ENCODE data around the gene CCBE1.
"Not testable (repeated sequence)": the region's sequence is repeated elsewhere in the genome, so short reads cannot be mapped to it uniquely, and the experiment has no call there.

The CCBE1 gene

DNA sequence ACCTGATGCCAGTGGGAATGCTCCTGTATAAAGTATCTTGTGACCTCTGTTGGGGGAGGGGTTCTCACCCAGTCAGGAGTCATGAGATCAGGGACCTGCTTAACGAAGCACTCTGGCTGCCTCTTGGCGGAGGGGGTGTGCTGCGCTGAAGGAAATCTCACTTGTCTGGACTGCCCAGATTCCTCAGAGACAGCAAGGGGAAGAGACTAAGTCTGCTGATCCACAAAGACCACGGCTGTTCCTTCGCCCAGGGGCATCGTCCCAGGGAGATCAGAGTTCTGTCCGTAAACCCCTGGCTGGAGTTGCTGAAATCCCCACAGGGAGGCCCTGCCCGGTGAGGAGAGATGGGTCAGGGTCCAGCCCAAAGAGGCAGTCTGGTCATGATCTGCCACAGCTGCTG is 168.4 kb downstream of the CCBE1 start:
- DNase-seq = no peak

DNA sequence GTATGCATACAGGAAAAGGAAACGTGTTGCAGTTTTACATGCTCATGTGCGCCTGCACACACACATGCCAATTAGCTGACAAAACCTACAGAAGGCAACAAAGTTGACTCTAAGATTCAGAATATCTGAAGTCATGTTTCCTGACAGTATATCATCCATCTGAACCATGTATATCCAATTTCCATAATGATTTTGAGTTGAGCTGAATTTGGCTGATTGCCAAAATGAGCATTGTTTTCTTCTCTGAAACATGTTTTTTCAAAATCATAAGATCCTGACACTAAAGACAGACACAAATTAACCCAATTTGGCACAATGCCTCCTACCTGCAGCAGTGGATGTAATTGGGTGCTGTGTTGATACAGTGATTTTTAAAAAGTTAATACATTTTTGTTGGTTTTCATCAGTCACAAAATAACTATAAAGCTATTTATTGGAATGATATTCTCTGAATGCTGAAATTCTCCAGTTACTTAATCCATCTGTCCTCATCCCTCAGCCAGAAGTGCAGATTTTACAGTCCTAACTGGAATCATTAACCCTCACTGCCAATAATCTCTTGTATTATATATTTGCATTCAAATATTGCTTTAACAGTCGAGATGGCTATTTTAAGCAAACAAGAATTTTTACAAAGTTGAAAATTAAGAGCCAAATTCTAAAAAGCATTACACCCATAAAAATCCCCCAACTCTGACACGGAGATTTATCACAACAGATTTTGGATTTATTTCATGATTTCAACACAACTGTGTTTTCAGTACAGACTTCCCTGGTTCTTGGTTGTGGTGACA is 176.5 kb downstream of the CCBE1 start:
- DNase-seq = no peak

DNA sequence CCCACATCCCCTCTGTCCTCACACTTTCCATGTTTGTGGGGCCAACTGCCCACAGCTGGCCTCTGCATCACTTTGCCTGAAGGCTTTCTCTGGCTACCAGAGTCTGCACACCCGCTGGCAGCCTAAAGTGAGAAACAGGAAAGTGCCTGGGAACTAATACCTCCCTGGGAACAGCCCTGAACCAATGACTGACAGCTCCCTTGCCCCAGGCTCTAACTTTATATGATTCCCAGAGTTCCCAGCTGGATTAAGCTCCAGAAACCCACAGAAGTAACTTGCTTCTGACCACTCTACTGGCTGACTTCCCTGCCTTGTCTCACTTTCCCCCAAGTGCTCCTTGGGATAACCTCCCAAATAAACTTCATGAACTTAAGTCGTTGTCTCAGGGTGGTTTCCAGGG is 178.5 kb downstream of the CCBE1 start:
- no peak for DNase-seq

DNA sequence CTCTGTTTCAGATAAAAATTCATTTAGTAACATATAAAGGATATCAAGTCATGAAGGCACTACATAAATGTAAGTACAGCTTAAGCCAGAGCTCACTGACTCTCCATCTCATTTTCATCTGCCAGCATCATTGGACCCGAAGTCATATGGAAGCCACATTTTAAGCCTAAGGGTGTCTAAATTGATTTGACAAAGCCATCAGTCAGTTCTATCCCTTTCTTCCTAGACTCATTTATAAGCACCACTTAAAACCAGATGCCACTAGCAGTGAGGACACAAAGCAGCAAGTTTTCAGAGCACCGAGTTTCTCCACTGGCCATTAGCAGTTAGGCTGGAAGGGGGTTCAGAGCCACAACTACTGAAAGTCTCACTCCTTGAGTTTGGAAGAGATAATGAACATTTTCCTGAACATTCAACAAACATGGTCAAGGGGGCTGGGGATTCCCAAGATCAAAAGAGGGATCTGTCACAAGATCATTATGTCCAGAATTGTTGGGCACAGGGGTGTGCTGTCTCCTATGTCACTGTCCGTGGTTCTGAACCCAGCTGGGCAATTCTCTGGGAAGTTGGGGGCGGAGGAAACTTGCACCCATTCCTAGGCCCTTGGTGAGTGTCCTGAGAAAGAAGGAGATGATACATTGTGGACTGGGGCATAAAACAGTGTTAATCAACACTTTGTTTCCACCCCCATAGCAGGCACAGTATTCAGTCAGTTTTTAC is 179.6 kb downstream of the CCBE1 start:
- no peak for DNase-seq

DNA sequence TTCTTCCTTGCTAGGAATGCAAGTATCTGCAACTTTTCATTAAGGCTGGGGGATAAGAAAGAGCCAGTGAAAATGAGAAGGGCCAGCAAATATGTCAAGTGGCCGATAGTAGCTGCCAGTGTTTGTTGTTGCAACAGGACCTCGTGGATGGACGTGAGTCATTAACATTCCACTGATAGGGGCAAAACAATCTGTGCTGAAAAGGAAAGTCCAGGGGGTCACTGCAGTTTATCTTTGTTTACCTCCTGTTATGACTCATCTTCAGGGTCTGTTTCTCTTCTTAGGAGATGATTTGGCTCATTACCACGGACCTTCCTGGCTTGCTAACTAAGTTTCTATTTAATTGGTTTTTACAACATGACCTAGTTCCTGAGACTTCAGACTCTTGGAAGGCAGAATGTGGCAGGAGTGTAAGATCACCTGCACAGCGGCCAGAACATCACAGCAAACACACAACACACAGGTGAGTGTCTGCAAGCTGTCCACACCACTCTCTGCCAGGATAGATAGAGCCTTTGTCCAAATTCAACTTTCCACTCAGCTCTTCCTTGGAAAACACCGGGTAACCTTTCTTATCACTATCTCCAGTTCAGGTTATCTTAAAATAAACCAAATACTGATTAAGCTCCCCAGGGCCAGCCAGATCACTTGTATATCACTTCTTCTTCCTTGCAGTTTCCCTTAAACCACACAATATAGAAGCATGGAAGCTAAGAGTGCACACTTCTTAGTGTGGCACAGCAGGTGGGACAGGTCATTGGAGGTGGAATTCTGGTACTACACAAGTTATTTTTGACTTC is 180.7 kb downstream of the CCBE1 start:
- no peak for DNase-seq

DNA sequence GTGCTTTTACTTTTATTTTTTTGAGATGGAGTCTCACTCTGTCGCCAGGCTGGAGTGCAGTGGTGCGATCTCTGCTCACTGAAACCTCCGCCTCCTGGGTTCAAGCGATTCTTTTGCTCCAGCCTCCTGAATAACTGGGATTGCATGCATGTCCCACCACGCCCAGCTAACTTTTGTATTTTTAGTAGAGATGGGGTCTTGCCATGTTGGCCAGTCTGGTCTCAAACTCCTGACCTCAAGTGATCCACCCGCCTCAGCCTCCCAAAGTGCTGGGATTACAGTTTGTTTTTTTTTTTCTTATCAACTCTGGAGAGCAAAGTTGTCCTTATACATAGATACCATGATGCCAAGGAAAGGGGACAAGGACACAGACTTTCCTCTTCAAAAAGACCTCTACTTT is 181.3 kb downstream of the CCBE1 start:
- not testable (repeated sequence) for DNase-seq

DNA sequence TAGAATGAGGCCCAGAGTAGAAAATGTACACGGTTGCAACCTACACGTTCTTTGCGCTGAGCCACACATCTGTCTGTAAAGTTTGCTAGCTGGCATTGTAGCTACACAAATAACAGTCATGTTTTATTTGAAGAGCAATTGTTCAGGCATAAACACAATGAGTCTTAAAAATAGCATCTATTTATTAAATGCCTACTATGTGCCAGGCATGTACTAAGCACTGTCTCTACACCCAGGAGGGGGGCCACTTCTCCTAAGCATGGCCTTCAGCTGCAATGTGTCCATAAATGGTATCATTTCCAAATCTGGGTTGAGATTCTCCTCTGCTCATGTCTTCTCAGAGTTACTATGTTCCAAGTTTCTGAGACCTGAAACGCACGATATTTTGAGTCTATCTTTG is 182.1 kb downstream of the CCBE1 start:
- DNase-seq = no peak

DNA sequence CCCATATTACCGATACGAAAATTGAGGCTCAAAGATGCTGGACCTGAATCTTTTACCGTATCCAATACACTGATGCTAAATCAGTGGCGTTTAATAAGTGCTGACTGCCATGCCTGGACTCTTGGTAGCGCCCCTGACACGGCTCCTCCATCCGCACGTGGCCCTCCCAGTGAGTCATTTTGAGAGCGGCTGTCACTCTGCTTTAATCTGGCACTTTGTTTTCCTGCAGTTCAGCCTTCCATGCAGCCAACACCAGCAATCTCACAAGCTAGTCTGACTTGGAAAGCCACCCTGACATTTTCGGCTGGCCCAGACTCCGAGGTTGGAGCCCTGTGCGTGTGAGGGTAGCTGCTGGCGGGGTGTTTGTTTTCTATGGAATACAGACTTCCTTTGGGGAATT is 183.0 kb downstream of the CCBE1 start:
- DNase-seq = no peak

DNA sequence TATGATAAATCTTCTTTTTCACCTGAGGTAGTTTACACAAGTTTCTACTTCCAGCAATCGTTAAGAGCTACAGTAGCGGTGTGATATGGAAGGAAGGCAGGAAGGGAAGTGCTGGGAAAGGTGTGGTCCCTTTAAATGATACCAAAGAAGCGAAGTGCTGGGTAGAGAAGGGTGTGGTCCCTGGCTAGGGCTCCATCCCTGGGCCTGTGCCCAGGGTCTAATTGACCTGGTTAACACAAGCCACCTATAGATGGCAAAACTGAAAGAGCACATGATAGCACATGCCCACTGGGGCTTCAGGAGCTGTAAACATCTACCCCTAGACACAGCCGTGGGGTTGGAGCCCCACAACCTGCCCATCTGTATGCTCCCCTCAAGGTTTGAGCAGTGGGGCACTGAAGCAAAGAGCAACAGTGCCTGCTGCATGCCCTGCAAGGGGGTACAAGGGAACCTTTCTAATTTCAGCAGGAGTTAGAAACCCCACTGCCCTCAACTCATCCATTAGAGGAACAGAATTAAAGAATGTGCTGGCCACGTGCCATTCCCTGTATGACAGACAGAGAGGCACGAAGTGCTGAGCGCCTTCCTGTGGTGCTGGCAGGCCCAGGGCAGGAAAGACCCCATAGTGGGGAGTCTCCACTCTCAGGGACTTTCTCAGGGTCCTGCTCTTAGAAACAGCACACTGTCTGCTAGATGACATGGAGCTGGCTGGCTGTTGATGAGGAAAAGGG is 185.0 kb downstream of the CCBE1 start:
- DNase-seq = no peak

DNA sequence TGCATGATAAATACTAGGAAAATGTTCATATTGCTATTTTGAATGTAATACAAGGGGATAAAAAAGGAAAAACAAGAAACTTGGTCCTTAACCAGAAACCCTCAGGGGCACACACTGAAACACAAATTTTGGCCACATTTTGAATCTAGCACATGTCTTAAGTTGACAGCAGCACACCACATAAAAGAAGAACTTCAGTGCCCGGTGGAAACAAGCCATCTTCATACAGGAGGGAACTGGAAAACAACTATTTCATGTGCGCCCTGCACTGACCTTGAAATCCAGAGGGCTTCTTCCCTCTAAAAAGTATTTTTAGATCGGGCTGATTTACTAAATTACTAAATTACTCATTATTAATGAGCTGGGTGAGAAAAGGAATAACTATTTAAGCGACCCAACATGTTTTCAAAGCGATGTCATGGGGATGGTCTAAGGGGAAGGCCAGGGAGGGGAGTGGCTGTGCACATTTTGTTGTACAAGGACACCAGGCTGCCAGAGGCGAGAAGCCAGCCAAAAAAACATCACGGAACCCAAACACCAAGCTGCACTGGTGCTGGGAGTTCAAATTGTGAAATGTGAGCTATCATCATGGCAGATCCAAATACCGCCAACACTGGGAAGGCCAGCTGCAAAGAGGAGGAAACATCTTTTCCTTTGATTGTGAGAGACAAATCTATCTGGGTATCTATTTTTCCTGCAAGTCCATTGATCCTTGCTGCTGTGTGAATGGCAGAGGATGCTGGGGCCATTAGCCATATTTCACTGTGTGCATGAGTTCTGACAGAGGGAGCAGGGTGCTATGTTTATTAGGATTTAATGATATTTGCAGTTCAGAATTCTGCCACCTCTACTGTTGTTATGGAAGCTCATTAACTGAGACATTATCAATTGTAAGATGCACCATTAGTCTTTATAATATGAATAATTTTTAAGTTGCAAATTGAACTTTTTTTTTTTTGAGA is 187.5 kb downstream of the CCBE1 start:
- no peak for DNase-seq

DNA sequence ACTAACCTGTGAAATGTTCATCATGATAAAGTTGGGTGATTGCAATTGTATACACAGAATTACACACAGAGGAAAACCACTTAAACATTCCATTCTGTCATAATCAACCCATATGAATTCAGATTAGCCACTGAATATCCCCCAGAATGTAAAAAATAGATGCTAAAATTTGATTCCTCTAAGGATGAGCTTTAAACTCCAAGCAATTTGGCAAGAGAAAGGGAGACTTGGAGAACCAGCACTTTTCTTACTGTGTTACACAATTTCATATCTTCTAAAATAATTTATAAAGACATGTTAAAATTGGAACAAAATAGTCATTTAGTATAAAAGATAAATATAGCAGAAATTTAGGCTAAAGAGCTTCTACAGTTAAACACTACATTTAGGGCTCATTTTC is 191.9 kb downstream of the CCBE1 start:
- no peak for DNase-seq

DNA sequence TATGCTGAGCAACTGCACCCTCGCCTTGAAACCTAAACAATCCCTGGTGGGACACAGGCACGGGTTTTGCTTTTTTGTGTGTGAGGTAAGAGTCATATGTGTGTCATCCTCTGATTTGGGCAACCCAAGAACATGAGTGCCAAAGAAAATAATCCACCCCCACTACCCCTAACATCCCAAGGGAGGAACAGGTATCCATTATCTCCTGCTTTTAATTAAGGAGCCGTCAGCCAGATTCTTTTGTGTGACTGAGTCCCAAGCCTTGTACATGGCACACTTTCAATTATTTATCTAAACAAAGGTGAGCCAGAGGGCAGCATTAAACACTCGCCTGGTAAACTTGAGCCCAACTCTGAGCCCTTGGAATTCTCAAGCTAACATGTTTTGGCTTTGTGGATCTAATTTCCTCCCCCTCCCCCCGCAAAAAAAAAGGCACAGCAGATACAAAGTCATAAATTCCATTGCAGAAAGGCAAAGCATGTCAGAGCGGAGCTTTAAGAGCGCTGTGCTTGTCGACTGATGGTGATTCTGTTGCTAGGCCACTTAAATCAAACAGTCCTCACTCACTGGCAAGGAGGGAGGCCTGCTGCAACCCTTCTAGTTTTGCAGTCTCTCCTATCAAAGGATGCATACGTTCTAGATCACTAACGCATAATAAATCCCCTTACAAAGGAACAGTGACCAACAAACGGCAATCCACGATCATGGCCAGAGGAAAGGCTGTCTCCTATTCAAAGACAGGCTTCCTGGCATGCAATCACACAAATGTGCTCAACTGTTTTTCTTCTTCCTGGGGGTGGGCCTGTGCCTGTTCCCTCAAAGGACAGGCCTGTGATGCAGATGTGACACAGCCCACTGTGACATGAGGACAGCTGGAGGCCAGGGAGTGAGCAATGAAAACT is 194.7 kb downstream of the CCBE1 start:
- DNase-seq = no peak

DNA sequence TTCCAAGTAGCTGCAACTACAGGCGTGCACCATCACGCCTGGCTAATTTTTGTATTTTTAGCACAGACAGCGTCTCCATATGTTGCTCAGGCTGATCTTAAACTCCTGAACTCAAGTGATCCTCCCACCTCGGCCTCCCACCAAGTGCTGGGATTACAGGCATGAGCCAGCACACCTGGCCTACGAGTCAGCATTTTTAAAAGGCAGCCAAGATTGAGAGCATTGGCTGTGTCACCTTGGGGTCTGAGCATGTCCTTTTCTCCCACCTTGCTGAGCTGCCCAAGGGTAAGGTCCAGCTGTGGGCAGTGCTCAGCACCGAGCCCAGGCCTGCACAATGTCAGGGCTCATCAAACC is 195.3 kb downstream of the CCBE1 start:
- DNase-seq = no peak

DNA sequence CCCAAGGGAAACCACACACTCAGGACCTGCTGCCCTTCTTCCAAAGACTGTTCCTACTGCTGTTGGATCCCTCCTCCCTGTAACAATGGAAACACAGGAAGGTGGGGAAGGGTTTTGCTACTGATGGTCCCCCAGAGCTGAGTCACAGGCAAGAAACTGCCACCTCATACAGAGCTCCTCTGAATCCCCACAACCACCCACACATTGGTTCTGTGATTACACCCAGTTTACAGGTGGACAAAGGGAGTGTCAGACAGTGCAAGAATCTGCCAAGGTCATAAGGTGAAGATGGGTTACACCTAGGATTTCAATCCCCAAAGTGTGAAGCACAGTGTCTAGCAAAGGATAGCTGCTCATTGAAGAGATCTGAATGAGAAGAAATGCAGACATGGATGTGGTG is 196.5 kb downstream of the CCBE1 start:
- DNase-seq = no peak

DNA sequence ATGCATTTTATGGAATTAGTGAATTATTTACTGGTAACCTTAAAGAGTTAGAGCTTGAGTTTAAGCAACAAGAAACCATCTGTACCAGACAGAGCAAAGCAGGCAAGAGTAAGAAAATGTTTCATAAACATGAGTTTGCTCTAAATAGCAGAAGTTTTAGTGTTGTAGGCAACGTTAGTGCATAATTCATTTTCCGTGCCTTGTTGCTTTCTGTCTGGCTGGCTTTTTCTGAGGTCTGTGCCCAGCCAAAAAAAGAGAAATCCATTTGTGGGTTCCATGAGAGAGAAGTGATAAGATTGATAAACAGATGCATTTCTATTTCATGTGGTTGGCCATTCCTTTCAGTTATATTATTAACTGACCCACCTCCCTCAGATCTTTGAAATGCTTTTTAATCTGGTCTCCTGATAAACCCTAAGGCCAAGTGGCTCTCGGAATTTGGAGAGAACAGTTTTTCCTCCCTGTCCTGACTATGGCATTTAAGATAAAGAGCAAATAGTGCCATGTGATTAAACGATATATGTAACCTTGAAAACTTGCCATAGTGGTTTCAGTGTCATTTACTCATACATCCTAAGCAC is 198.6 kb downstream of the CCBE1 start:
- DNase-seq = no peak

DNA sequence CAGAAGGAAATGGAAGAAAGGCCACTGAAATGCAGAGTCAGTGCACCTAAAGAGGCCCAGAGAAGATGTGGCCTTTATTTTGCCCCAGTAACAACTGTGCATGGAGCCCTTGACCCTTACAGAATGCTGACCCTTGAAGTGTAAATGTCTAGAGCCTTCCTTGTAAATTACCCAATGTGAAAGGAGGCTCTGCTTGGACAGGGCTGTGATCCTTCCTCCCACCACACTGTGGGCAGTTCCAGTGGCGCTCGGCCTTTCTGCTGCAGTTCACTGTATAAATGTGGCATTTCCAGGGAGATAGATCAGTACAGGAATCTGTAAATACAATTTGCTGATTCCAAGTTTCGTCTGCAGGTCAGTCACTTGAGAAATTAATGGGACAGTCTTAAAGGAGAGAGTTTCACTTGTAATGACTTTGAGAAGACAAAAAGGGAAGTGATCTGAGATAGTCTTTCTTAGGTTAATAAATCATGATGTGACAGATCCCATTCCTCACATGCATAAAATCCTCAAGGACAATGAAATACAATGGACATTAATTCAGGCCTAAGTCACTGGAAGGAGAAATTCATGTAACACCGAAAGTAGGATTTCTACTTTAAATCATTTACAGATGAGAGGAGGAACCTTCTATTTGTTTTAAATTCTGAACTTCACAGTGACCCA is 204.3 kb downstream of the CCBE1 start:
- DNase-seq = no peak

DNA sequence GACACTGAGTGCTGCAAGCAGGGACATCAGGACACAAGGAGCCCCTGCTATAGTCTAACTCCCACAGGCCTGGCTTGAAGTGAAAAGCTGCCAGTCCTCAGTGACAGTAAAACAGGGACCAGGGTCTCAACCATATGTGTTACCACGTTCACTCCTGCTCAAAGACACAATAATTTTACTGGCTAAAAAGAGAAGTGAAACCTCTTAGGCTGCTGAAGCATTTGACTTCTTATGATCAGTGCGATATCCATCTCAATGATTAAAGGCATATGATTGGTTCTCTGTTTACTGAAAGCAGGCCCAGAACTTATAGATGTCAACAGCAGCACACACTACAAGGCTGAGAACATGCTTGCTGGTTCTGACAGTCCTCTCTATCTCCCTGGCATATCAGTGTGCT is 208.3 kb downstream of the CCBE1 start:
- no peak for DNase-seq

DNA sequence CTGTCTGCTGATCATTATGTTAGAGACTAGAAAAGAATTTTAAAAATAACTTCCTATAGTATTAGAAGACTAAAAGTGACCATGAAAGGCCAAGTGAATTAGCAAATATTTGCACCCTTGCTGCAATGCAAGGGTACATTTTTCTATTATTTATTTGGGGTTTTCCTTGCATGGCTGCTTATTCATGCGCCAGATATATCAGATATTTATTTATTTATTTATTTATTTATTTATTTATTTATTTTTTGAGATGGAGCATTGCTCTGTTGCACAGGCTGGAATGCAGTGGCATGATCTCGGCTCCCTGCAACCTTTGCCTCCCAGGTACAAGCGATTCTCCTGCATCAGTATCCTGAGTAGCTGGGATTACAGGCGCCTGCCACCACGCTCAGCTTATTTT is 211.8 kb downstream of the CCBE1 start:
- DNase-seq = no peak

DNA sequence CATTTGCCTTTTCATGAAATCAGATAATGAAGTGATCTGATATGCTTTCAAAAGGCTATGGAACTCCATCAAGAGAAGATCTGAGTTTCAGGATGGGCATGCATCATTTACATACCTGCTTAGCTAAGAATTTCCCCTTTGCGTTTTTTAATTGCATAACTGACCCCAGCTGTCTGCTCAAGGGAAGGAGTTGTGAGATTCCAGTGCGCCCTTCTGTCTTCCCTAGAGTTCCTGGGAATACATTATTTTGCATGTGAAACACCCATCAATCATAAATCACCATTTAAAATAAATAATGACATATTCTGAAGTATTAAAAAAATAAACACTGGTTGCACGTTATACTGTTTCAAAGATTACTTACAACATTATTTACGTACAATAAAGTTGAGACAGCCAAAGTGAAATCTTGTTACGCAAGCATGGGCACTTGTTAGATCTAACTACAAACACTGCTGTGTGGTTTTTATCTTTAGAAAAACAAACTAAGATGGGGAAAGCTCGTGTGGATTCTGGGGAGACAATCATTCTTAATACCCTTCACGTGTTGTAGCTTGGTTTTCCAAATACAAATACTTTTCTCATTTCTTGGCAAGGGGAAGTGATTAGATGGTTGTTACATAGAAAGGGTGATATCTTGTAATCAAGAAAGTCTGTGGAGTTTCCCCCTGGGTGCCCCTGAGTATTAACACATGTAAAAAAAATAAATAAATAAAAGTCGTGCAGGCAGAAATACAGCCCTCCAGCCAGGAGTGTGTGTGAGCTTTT is 212.5 kb downstream of the CCBE1 start:
- DNase-seq = no peak

Data from inflammatory macrophage (primary cell).